AG09309 (cell line): ENCODE results near the gene MAPK8IP1.

Experiments
- DNase-seq: peaks from one replicate; pipeline ENCODE4 v3.0.0-alpha.2; 2010; ENCODE audit warnings: low read depth
- H3K4me3 ChIP-seq: 2 replicates; pipeline ENCODE4 v1.5.1; 2011; ENCODE audit warnings: mild to moderate bottlenecking, low read depth, low read length, moderate library complexity; ENCODE audit not compliant: control insufficient read depth
- CTCF ChIP-seq: IDR thresholded peaks from 2 replicates; pipeline ENCODE4 v1.5.1; 2011; ENCODE audit warnings: mild to moderate bottlenecking, low read depth, low read length, inconsistent platforms; ENCODE audit not compliant: insufficient read depth, control insufficient read depth; ENCODE audit errors: missing control alignments

MAPK8IP1 gene

GRCh38 chr11:45930031-45930794 is 44.8 kb downstream of the MAPK8IP1 start:
- no peak for DNase-seq
- H3K4me3 ChIP-seq = no peak overlapping the region
- TF ChIP-seq CTCF = no peak

GRCh38 chr11:45930951-45931570 is 45.6 kb downstream of the MAPK8IP1 start:
- TF ChIP-seq CTCF = no peak
- no peak overlapping the region for H3K4me3 ChIP-seq
- DNase-seq = no peak

DNA sequence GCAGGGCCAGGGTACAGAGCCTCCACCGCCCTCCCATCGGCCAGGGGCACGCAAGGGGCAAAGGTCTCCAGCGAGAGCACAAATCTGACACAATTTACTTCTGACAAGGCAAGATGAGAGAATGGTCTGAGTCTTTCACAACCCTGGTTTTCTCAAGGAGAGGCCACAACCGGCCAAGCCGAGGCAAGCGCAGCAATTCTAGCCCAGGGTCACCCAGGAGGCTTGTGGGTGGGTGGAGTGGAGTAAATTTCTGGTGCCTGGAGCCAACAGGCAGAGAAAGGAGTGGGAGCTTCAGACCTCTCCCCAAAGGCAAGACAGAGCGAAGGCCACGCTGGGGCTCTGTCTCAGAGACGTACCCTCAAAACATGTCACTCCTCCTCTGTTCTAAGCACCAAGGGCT is 46.3 kb downstream of the MAPK8IP1 start:
- no peak overlapping the region for H3K4me3 ChIP-seq
- no peak for TF ChIP-seq CTCF
- no peak for DNase-seq

GRCh38 chr11:45932217-45932616 is 46.8 kb downstream of the MAPK8IP1 start:
- DNase-seq = no peak
- TF ChIP-seq CTCF = no peak
- H3K4me3 ChIP-seq = no peak overlapping the region

DNA sequence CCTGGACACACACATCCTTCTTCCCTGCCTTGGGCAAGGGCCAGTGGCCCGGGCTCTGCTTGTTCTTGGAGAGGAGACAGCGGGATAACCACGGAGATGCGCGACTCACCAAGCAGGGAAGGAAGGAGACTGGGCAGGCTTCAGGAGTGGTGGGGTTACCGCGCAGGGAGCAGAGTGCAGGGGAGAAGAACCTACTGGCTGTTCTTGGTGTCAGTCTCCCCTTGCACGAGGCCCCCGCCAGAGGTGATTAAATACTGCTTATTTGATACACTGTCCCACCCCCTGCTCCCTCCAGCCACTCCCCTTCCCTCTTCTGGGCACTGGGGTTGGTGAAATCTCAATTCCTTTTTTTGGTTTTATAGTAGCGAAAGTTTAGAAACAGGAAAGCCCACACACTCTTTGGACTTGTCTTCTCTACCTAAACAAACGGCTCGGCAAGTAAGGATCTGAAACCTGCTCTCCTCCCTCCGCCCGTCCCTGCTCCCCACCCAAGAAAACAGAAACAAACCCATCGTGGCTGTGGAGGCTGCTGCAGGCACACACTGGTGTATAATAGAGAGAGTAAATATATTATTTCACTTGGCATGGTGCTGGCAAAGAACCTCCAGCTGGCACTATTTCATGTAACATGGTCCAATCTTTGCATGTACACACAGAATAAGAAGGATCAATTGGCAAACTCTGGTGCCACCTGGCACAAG is 47.8 kb downstream of the MAPK8IP1 start:
- no peak for TF ChIP-seq CTCF
- no peak overlapping the region for H3K4me3 ChIP-seq
- no peak for DNase-seq

DNA sequence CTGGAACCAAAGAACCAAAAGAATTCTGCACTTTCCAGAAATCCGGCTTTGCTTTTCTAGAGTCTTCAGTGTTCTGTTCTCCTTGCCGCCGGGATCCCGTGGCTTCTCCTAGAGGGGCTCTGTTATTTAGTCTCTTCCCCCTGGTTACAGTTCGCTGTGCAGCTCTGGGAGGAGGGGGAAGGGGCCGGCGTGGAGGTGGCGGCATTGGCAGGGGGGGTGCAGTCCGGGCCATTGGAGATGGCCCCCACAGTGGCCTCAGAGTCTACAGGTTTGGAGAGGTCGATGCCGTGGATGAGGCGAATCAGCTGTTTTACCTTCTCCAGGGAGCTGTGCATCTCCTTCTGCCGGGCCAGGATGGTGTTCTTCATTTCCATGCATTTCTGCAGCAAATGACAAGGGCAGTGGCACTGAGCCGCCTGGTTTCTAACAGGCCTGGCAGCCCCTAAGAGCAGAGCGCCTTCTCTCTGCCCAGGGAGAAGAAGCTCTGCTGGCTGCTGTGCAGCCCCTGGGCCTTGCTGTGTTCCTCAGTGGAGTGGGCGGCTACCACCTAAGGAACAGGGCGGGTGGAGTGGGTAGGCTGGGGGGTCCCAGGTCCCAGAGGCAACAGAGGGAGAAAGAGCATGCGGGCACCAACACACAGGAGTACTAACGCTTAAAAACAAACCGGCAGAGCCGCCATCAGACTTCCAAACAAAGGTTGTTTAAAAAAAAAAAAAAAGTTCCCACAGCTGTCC is 48.6 kb downstream of the MAPK8IP1 start:
- no peak overlapping the region for H3K4me3 ChIP-seq
- DNase-seq = no peak
- TF ChIP-seq CTCF = no peak
